Stimulated activated CD8-positive, alpha-beta memory T cell treated with anti-CD3 and anti-CD28 coated beads, Interleukin-15, amount 100 ng/mL, for 4 hours (primary cell): ENCODE results near the gene VSIG10L2.

ENCODE experiments used
- DNase-seq, 2 donors: peaks; one replicate each; pipeline ENCODE4 v3.0.0-alpha.2; 2020; ENCODE audit warnings: low read depth in 2 of 2

Gene VSIG10L2

DNA sequence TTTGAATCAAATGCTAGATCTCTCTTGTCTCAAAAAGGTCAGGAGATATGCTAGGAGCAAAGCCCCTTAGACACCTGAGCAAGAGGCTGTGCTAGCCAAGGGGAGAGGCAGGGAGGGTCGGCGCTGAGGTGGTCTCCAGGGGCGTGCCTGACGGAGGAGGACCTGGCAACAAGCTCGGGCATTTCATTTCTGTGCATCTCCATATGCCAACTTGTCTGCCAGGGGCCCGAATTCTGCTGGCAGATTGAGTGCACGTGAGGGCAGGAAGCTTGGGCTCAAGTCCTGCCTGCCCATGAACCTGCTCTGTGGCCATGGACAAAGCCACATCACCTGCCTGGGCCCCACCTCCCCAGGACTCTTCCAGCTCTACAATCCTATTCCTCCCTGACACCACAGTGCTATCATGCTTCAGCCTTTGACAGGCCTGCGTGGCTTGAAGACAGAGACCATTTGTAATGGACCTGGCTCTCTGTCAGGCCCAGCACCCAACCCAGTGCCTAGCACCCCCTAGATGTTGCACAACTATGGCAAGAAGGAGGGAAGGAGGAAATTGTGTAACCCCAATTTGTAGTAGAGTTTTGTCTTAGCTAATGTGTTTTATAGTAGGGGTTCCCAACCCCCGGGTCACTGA, 16.3 kb upstream of the VSIG10L2 start:
- no peak for DNase-seq

DNA sequence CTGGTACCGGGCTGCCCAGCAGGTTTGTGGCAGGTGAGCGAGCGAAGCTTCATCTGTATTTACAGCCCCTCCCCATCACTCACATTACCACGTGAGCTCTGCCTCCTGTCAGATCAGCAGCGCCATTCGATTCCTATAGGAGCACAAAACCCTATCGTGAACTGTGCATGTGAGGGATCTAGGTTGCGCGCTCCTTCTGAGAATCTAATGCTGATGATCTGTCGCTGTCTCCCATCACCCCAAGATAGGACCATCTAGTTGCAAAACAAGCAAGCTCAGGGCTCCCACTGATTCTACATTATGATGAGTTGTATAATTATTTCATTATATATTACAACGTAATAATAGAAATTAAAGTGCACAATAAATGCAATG, 15.8 kb upstream of the VSIG10L2 start:
- DNase-seq: no peak

DNA sequence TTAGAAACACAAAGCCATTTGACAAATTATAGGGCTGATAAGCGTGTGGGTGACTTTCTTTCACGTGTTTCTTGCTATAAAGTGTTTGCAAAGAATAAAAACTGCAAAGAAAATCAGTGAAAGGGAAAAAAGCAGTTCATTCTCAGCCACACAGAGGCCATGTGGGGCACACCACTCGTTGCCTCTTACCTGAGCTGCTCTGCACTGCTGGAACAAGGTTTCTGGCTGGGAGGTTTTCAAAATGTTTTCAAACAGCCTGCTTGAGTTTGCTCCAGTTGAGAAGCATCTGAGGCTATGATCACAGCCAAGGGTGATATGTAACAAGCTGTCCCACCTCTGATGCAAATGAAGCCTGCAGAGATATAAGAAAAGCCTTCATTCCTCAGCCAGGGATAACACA, 14.7 kb upstream of the VSIG10L2 start:
- no peak for DNase-seq

DNA sequence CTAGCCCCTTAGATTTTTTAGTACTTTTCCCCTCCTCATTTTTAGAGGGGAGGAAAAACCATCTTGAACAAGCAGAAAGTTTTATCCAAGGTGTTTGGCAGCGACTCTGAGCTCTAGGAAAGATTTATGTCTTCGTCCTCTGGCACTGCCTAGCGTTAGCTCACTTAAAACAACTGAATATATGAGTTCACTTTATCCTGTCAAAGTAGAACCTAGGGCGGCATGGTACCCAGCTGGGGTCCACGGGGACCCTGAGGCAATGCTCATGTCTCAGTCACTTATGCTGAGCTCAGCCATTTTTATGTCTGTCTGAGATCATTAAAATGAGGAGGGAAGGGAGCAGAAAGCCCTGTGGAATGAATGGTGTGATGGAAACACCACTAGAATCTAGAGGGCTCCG, 14.2 kb upstream of the VSIG10L2 start:
- DNase-seq: no peak

DNA sequence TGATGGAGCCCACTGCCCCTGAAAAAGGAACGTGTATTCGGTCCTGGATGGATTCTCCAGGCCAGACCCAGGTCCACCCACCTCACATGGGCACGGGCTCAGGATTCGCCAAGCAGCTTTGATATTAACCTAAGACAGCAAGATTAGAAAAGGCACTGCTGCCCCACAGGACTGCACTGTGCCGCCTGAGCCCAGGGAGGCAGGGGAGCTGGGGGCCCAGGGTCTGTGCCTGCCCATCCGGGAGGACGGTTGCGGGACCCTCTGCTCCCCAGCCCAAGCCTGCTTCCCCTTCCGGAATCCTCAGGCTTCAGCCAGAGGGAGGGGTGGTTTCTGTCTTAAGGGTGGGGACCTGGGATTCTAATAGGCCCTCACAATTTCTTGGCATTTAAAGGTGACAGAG, 13.5 kb upstream of the VSIG10L2 start:
- DNase-seq: no peak

DNA sequence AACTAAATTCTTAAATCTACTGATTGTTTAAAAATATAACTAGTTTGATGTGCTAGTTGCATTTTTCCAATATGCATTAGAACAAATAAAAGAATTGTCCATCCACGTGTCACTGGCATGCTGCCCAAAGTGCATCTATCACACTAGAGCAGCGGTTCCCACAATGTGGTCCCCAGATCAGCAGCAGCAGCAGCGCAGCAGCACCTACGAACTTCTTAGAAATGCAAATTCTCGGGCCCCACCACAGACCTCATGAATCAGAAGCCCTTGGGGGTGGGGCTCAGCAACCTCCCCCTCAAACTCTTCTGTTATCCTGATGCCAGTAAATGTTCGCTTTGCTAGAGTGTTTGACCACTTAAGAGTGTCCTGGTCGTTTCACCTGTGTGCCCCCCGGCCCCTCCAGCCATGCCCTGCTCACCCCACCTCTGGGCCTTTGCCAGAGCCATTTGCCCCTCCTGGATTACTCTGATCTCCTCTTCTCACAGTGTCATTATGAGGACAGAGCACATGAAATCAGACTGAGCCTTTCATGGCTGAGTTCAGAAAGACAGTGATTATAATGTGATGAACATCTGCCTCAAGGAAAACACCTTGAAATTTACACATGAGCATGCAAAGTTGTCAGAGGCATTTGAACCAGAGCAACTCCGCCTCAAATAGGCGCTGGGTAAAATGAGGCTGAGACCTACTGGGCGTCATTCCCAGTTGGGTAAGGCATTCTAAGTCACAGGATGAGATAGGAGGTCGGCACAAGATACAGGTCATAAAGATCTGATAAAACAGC, 12.6 kb upstream of the VSIG10L2 start:
- no peak for DNase-seq

DNA sequence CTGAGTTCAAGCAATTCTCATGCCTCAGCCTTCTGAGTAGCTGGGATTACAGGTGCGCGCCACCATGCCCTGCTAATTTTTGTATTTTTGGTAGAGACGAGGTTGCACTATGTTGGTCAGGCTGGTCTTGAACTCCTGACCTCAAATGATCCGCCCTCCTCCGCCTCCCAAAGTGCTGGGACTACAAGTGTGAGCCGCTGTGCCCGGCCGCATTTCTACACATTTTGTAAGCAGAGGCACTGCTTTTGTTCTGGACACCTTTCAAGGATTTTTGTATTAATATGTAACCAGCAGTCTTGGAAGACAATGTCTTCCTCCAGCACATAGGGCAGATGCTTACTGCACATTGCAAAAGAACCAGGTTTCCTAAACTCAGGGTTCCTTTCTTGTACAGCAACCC, 11.4 kb upstream of the VSIG10L2 start:
- DNase-seq: no peak

DNA sequence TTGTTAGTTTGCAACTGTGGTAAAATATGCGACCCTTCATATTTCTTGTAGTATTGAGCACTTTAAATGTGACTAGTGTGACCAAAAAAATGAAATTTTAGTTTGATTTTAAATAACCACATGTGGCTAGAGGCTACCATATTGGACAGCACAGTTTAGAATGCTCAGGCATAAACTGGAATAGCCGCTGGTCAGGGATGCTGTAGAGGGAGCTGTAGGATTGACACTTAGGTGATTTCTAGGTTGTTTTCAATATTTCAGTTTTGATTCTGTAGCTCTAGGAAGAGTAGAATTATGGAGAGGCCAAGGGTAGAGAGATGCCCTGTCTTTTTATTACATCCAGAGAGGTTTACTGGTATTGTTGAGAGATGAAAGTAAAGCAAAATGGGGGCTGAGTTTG, 10.8 kb upstream of the VSIG10L2 start:
- no peak for DNase-seq

DNA sequence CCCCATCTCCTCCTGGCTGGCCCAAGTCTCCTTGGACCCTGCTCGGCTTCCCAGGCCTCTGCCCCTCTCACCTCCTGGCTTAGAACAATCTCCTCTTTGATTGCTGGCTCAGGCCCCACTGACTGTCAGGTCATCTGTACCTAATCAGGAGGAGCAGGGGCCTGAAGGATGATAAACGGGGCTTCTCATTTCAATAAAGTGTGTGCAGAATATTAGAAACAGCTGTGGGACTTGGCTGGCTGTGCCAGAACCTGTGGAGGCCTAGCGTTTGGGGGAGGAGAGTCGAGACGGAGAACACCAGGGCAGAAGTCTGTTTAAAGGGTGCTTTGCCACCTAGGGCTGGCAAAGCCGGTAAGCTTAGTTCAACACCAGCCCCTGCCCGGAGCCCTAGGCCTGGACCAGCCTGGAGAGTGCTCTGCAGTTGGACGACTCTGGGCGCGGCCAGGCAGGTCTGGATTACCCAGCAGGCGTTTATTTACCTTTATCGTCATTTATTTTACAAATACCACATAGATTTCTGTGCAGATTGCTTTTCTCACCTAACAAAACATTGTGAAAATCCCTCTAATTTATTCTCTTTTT, 10.1 kb upstream of the VSIG10L2 start:
- DNase-seq: no peak

DNA sequence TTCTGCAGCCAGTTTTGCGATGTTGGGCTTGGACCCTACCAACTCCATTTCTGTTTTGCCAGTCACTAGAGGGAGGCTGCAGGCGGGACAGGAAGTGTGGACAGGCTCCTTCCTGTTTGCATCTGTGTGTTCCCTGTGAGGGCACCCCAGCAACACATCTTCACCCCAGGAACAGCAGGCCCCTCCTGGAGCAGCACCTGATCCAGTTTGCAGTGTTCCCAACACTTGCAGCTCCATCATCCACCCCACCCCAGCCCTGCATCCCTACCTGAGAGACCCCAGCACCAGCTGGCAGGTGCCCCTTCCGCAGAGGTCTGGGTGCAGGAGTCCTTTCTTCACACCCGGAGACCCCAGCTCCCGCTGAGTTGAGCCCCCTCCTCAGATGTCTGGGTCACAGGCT, 7.4 kb upstream of the VSIG10L2 start:
- no peak for DNase-seq

DNA sequence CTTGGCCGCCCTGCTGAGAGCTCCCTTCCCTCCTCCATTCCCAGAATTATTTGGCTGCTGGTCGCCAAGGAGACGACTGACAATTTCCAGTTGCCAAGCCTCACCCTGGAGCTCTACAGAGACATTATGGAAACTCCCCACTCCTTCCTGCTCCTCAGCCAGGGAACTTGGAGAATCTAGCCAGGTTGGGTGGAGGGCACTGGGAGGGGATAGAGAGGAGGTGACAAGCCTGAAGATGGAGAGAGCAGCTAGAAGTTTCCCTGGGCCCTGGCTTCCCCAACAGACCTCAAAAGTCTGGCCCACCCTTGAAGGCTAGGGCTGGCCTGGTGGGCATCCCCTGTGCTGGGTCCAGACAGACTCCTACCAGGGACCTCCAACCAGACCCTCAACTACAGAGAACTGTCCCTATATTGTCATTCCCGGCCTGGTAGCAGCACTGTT, 6.7 kb upstream of the VSIG10L2 start:
- DNase-seq: no peak

DNA sequence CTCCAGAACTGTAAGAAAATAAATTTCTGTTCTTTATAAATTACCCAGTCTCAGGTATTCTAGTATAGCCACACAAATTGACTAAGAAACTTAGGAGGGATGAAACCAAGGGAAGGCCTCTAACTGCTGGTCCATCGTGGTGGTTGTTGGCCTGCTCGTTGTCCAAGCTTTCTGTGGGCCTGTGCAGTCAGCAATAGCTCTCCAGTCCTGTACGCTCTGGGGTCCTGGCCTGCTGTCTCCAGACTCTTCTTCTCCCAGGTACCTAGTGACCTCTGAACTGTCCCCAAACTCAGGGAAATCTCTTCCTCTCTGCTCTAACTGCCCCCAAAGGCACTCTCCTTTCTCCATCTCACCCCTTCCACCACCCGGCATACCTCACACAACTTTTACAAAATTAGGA, 5.7 kb upstream of the VSIG10L2 start:
- no peak for DNase-seq

DNA sequence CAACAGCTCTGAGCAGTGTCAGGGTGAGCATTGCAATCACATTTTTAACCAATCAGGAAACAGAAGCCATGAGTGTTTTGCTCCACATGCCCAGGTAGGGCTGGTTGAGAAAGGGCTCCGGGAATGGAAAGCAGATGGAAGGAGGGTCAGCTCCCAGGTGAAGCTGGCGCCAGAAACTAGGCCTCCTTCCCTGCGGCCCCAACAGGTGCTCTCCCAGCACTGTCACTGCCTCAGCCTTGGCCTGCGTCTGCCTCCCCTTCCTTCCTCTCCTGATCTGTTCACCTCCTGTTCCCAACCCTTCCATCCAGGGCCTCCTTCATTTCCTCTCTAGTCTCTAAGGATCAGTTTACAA, 4.6 kb upstream of the VSIG10L2 start:
- no peak for DNase-seq

DNA sequence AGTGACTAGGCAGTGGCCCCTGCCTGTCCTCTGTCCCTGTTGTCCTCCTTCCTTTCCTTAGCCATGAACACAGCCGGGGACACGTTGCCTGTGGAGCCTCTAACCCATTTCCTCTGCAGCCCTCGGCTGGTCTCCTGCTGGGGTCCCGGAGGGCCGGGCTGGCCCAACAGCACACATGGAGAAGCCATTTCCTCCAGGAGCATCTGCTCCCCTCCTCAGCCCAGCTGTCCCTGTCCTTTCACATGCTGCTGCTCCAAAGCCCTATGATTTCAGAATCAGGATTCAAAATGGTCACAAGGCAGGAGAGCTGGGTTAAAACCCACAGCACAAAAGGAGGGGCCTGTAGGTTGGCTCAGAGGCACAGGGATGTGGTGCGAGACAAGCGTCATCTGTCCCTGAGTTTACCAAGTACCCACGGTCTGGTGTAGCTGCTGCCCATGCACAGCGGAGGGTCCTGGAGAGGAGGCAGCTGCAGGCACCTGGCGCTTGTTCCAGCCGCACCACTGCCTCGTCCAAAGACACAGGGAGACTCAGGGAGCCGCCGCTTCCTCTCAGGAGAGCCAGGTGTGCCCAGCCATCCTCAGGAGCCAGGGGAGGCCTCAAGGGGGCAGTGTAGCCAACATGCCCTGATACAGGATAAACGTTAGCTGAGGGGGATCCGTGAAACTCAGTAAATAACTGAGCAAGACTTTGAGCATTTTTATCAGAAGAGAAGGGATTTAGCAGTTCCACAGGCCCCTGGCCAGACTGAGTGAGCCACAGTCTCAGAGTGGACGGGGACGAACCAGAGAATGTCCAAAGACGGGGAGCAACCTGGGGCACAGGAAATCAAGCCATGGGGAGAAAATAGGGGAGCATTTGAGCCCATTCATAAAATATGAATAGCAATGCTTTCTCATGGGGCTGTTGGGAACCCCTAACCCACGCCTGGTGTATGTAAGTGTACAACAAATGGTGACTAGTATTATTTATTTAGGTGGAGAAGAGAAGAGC, 3.9 kb upstream of the VSIG10L2 start:
- no peak for DNase-seq

DNA sequence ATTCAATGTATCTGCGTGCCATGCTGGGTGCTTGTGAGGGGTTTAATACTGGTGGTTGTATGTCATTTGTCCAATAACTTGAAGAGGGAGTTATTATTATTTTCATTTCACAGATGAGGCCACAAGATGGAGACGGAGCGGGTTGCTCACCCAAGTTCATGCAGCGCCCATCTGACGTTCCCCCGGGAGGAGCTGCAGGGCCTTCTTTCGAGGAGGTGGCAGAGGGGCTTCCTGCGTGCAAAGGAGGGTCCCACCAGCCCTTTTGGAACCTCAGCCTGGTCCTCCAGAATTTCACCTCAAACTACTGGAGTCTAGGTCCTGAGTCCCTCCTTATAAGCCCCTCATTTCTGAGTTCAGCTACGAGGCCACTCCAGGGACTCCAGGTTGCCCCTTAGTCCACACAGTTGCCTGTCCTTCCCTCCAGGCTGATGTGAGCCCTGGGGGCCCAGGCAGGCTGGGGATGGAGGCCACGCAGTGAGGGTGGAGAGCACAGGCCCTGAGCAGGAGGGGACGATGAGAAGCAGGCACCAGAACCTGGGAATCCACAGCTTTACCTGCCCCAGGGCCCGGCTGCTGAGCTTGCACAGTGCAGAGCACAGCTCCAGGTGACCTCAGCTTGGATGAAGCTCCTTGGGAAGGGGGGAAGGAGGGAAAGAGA, 2.9 kb upstream of the VSIG10L2 start:
- no peak for DNase-seq

DNA sequence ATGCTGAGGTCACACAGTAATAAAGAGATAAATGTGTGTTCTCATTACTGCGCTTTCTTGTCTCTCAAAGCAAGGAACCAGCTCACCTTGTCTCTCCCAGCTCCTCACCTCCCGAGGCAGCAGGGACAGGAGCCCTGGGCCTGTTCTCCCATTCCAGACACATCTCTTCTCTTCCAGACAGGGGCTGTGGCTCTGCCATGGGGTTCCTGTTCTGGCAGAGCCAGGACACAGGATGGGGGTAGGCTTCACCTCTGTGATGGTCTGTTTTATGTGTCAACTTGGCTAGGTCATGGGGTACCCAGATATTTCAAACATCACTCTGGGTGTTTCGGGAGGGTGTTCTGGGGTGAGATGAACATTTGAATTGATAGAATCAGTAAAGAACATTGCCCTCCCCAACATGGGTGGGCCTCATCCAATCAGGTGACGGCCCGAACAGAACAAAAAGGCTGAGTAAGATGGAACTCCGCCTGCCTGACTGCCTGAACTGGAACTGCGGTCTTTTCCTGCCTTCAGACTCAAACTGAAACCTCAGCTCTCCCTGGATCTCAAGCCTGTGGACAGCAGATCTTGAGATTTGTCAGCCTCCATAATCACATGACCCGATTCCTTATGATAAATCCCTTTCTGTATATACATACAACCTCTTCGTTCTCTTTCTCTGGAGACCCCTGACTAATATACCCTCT, 2.0 kb upstream of the VSIG10L2 start:
- DNase-seq: no peak

DNA sequence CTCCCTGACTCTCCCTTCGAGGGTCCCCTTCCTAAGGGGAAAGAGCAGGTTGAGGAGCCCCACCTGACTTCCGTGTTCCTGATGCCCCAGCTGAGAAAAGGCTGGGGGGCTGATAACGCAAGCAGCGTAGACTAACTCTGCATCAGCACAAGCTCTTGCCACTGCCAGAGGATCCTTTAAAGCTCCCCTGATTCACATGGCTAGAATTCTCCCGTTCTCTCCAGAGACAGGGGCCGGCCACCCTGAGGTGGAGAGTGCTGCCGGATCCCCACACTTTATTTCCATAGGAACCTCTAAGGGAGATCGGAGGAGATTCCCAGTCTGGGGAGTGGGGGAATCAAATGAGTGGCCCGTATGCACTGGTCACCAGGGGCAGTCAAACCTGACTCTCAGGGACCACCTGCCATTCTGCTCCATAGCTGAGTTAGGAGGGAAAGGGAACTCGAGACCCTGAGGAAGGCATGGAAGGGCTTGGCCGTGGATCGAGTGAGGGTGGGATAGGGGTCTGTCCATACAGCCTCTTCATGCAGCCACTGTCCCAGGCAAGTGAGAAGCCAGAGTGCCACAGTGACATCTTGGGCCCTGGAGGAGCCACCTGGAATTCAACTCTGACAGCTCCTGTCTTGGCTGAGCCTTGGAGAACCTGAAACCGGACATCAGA, 1.4 kb upstream of the VSIG10L2 start:
- no peak for DNase-seq

DNA sequence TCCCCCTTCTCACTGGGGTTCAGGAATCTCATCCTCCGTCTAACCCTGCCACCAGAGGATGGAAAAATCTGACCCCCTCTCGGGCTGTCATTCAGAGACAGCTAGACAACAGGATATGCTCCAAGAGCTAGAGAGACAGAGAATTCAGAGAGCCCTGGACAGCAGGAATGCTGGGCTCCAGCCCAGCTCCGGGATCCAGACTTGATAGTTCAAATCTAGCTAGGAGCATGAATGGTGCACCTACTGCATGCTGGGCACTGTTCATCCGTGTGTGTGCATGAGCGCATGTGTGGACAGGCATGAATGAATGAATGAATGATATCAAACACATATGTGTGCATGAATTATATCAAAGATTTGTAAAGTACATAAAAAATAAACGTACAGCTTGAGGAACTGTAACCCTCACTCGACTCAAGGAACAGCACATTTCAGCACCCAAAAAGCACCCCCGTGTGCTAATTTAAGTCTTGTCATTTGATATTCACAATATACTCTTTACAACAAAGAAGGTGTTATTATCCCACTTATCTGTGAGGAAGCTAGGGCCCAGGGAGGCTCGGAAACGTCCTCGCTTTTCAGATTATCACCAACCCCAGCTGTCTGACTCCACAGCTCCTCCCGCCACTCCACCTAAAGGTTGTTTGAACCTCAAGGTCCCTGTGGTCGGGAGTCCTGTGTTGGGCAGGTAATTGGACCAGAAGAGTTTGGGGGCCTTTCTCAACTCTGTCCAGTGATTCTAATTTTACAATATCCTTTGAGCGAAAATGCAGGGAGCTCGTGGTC, 640 bp upstream of the VSIG10L2 start:
- DNase-seq: no peak

DNA sequence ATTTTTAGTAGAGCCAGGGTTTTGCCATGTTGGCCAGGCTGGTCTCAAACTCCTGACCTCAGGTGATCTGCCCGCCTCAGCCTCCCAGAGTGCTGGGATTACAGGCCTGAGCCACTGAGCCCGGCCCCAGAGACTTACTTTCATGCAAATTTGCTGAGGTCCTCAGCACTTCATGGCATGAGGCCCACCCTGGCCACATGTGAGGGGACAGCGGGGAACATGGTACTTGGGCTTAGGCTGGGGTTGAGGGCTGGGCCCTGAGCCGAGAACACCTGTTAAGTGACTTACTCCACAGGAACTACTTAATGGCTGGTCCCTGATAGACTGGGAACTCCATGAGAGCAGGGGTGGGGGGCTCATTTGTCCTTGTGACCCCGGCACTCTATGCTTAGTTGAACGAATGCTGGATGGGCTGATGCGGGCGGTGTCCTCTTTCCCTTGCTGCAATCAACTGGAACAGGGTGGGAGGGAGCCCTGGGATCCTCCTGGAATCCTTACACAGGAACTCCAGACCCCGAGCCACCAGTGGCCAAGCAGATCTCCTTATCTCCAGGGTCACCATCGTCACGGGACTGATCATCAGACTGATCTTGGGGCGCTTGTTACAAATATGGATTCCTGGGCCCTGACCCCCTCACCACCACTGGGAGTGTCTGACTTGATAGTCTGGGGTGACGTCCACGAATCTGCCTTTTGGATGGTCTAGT, 1.0 kb downstream of the VSIG10L2 start:
- DNase-seq: no peak
